ENCODE measurements around the gene TMX2.
"Not testable (repeated sequence)": the region's sequence is repeated elsewhere in the genome, so short reads cannot be mapped to it uniquely, and the experiment has no call there.

Gene TMX2

GRCh38 chr11:57713835-57714234, 1.4 kb downstream of the TMX2 start:
- H3K4me3 ChIP-seq (ENCODE audit: low read depth, low read length): peak overlapping the region; percentile 79
- no peak for TF ChIP-seq CTCF (IDR thresholded peaks at IDR 0.05; ENCODE audit: control insufficient read depth, extremely low read depth, insufficient read depth)
- no peak for DNase-seq (ENCODE audit: low read depth)

GRCh38 chr11:57716726-57717125, 4.3 kb downstream of the TMX2 start:
- not testable (repeated sequence) for DNase-seq (ENCODE audit: low read depth); H3K4me3 ChIP-seq (ENCODE audit: low read depth, low read length)

GRCh38 chr11:57727185-57727584, 14.8 kb downstream of the TMX2 start:
- TF ChIP-seq CTCF (IDR thresholded peaks at IDR 0.05; ENCODE audit: control insufficient read depth, extremely low read depth, insufficient read depth): no peak
- DNase-seq (ENCODE audit: low read depth): no peak
- no peak overlapping the region for H3K4me3 ChIP-seq (ENCODE audit: low read depth, low read length)

DNA sequence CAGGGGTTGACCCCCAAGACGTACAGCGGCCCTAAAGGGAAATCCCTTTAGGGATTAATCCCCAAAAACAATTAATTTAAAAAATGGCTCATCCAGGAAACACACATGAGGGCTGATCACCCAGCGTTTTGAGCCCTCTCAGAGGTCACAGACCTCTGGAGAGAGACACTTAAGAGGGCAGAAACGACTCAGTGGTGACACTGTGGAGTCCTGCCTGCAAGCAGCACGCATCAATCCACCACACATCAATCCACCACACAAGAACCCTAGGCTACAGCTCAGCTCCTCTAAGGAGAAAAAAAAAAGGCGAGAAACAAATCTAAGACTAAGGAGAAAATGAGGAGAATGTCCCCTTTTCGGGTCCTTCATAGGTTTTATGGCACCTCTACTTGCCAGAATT, 16.4 kb downstream of the TMX2 start:
- TF ChIP-seq CTCF (IDR thresholded peaks at IDR 0.05; ENCODE audit: control insufficient read depth, extremely low read depth, insufficient read depth): no peak
- no peak overlapping the region for H3K4me3 ChIP-seq (ENCODE audit: low read depth, low read length)

DNA sequence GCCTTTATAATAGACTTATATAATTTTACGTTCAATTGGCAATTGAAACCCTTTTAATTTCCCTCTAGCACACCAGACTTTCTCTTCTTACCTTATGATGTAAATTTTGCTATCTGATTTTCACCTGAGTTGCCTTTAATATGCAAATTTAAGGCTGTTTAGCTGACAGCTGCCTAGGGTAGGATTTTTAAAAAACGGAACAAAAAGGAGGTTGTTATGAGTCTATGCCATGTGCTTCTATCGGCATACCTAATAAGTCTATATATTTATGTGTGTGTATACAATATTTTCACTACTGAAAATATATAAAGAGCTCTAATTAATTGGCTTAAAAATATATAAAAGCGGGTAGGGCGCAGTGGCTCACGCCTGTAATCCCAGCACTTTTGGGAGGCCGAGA, 17.1 kb downstream of the TMX2 start:
- no peak for DNase-seq (ENCODE audit: low read depth)
- TF ChIP-seq CTCF (IDR thresholded peaks at IDR 0.05; ENCODE audit: control insufficient read depth, extremely low read depth, insufficient read depth): no peak
- H3K4me3 ChIP-seq (ENCODE audit: low read depth, low read length): no peak overlapping the region

More for the DNA sequence above, 16.4 kb downstream of the TMX2 start:
- DNase-seq (ENCODE audit: low read depth): no peak

DNA sequence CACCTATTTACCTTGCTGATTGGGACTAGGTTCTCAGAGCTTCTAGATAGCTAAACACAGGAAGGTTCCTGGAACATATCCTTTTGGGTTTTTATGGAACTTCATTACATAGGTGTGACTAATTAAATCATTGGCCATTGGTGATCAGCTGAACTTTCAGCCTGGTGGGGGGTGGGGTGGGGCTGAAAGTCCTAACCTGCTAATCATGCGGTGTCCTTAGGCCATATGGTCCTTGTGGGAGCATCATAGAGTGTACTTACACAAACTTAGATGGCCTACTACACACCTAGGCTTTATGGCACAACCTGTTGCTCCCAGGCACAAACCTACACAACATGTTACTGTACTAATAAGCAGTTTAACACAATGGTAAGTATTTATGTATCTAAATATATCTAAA, 20.3 kb downstream of the TMX2 start:
- DNase-seq (ENCODE audit: low read depth): no peak
- no peak for TF ChIP-seq CTCF (IDR thresholded peaks at IDR 0.05; ENCODE audit: control insufficient read depth, extremely low read depth, insufficient read depth)
- no peak overlapping the region for H3K4me3 ChIP-seq (ENCODE audit: low read depth, low read length)

DNA sequence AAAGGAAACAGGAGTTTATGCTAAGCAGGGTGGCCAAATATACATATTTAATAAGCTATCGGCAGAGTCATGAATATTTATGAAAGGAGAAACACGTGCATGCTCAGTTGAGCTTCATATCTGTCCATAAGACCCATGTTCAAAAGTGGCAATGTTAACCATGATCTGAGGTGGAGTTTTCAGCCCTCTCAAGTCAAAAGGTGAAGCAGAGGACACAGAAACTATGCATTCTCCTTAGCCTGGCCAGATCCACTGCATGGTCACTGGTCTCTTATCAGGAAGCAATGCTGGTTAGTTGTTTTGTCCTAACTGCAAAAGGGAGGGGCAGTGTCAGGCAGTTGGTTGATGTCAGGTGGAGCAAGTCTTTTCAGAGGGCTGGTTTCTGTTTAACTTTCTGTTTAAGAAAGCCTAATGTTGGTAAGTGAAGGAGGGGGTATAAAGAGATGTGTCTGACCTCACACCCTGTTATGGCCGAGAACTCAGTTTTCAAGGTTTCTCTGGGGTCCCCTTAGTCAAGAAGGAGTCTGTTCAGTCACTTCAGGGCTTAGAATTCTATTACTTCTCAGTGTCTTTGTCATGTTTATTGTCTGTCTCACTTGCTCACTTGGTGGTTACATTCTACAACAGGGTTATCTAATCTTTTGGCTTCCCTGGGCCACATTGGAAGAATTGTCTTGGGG, 23.4 kb downstream of the TMX2 start:
- H3K4me3 ChIP-seq (ENCODE audit: low read depth, low read length): no peak overlapping the region
- no peak for DNase-seq (ENCODE audit: low read depth)
- TF ChIP-seq CTCF (IDR thresholded peaks at IDR 0.05; ENCODE audit: control insufficient read depth, extremely low read depth, insufficient read depth): no peak

Data from LNCaP clone FGC (cell line).